GM23338 (cell line): ENCODE results near the gene GTF3C5. TPM values are rescaled to one million over a fixed set of nuclear protein-coding genes. Genes with fewer than 3 reads are reported as not detected.
"Not testable (repeated sequence)": the region's sequence is repeated elsewhere in the genome, so short reads cannot be mapped to it uniquely, and the experiment has no call there.

ENCODE experiments used
- ATAC-seq: fragments of 200-7000 bp; cut with Tn5 transposase; 3 replicates; pipeline ENCODE4 v1.9.1; 2020
- DNase-seq: peaks from one replicate; pipeline ENCODE4 v3.0.0-alpha.2; 2015; ENCODE audit warnings: low spot score
- H2AFZ ChIP-seq: fragments of 200-600 bp; sonication (generic); 2 replicates; pipeline ENCODE4 v1.8.0; 2016; ENCODE audit warnings: antibody characterized with exemption, mild to moderate bottlenecking, moderate library complexity
- H3F3A ChIP-seq: fragments of 200-600 bp; sonication (generic); replicated peaks from 2 replicates; pipeline ENCODE4 v1.8.0; 2017; ENCODE audit warnings: antibody characterized with exemption, mixed run types, low read depth
- H3K27ac ChIP-seq: fragments of 200-600 bp; sonication (generic); 2 replicates; pipeline ENCODE4 v1.6.1; 2016; ENCODE audit warnings: low read depth
- H3K27me3 ChIP-seq: fragments of 200-600 bp; sonication (generic); 2 replicates; pipeline ENCODE4 v1.8.0; 2016; ENCODE audit warnings: mild to moderate bottlenecking, mixed run types, moderate library complexity; ENCODE audit not compliant: insufficient read depth
- H3K36me3 ChIP-seq: fragments of 200-600 bp; sonication (generic); 2 replicates; pipeline ENCODE4 v1.8.0; 2016; ENCODE audit warnings: mild to moderate bottlenecking; ENCODE audit not compliant: insufficient read depth
- H3K4me1 ChIP-seq: fragments of 200-600 bp; sonication (generic); 2 replicates; pipeline ENCODE4 v1.8.0; 2016; ENCODE audit warnings: mild to moderate bottlenecking, moderate library complexity; ENCODE audit not compliant: insufficient read depth
- H3K4me2 ChIP-seq: fragments of 200-600 bp; sonication (generic); 2 replicates; pipeline ENCODE4 v1.7.1; 2017; ENCODE audit warnings: mixed run types
- H3K4me3 ChIP-seq: fragments of 200-600 bp; sonication (generic); 2 replicates; pipeline ENCODE4 v1.6.1; 2016; ENCODE audit warnings: mixed run types
- H3K79me2 ChIP-seq: fragments of 200-600 bp; sonication (generic); replicated peaks from 2 replicates; pipeline ENCODE4 v1.8.0; 2017; ENCODE audit warnings: mild to moderate bottlenecking; ENCODE audit not compliant: insufficient read depth
- H3K9me2 ChIP-seq: fragments of 200-600 bp; sonication (generic); 2 replicates; pipeline ENCODE4 v1.8.0; 2017; ENCODE audit not compliant: insufficient read depth
- H4K20me1 ChIP-seq: fragments of 200-600 bp; sonication (generic); replicated peaks from 2 replicates; pipeline ENCODE4 v1.8.0; 2017; ENCODE audit warnings: mild to moderate bottlenecking; ENCODE audit not compliant: insufficient read depth
- H3K27ac Mint-ChIP-seq: 2 replicates; pipeline ENCODE4 v1.8.0; 2020; ENCODE audit warnings: inconsistent platforms, mild to moderate bottlenecking, moderate library complexity, mixed read lengths
- H3K27me3 Mint-ChIP-seq: 3 replicates; pipeline ENCODE4 v1.8.0; 2022; ENCODE audit warnings: low read depth, mild to moderate bottlenecking, moderate library complexity, mixed read lengths, inconsistent platforms; ENCODE audit not compliant: insufficient read depth, poor library complexity
- H3K36me3 Mint-ChIP-seq: 3 replicates; pipeline ENCODE4 v1.8.0; 2021; ENCODE audit warnings: low read depth, mild to moderate bottlenecking, inconsistent platforms, moderate library complexity, mixed read lengths
- H3K4me1 Mint-ChIP-seq: 3 replicates; pipeline ENCODE4 v1.8.0; 2020; ENCODE audit warnings: mild to moderate bottlenecking, inconsistent platforms, mixed read lengths
- H3K4me3 Mint-ChIP-seq: 3 replicates; pipeline ENCODE4 v1.8.0; 2021; ENCODE audit warnings: moderate library complexity, mild to moderate bottlenecking, inconsistent platforms, mixed read lengths
- H3K9me3 Mint-ChIP-seq: 3 replicates; pipeline ENCODE4 v1.8.0; 2020; ENCODE audit warnings: moderate library complexity, mild to moderate bottlenecking, inconsistent platforms, mixed read lengths
- ZNF462 ChIP-seq: fragments of 250-450 bp; sonication (Bioruptor Pico); IDR thresholded peaks from 2 replicates; pipeline ENCODE4 v1.5.0; 2020; ENCODE audit warnings: mild to moderate bottlenecking, moderate library complexity
- polyA plus RNA-seq: library from polyadenylated mRNA; unstranded; fragments of >200 nt; fragmentation: Nextera tagmentation; extraction: Ambion mirVana; gene quantifications from 2 replicates; pipeline ENCODE4 v1.2.1, GENCODE V29; 2016
- total RNA-seq: library from RNA; depleted of rRNA; stranded (reverse); fragments of >200 nt; shearing (Covaris generic); gene quantifications from 2 replicates; pipeline ENCODE4 v1.2.3, GENCODE V29; 2014

GTF3C5 gene
- total and polyA plus RNA-seq, 2 experiments from 2014 or later: 46.0 to 78.8 TPM

GRCh38 chr9:133068431-133068830, 37.6 kb downstream of the GTF3C5 start:
- peaks cover 12% of the 10 kb centered on the region for H3K27me3 Mint-ChIP-seq
- H3K27ac Mint-ChIP-seq, H3K9me3 Mint-ChIP-seq, H3K4me3 Mint-ChIP-seq, H3K36me3 Mint-ChIP-seq, H3K4me1 ChIP-seq, H3K79me2 ChIP-seq, H3K4me1 Mint-ChIP-seq, H3F3A ChIP-seq, H3K27ac ChIP-seq, H3K36me3 ChIP-seq, H4K20me1 ChIP-seq, H3K27me3 ChIP-seq, H3K4me2 ChIP-seq, H3K4me3 ChIP-seq, H2AFZ ChIP-seq, DNase-seq, H3K9me2 ChIP-seq, ATAC-seq: not testable (repeated sequence)

GRCh38 chr9:133070500-133070961, 39.7 kb downstream of the GTF3C5 start:
- ATAC-seq, H4K20me1 ChIP-seq, H3K27me3 ChIP-seq, H3K27ac Mint-ChIP-seq, DNase-seq, H3F3A ChIP-seq, H3K4me3 Mint-ChIP-seq, H3K4me3 ChIP-seq, H3K36me3 ChIP-seq, H3K9me3 Mint-ChIP-seq, H3K36me3 Mint-ChIP-seq, H3K27ac ChIP-seq, H2AFZ ChIP-seq, H3K9me2 ChIP-seq, H3K79me2 ChIP-seq, H3K4me1 Mint-ChIP-seq, H3K4me1 ChIP-seq, H3K4me2 ChIP-seq: not testable (repeated sequence)
- H3K27me3 Mint-ChIP-seq: peaks cover 16% of the 10 kb centered on the region

DNA sequence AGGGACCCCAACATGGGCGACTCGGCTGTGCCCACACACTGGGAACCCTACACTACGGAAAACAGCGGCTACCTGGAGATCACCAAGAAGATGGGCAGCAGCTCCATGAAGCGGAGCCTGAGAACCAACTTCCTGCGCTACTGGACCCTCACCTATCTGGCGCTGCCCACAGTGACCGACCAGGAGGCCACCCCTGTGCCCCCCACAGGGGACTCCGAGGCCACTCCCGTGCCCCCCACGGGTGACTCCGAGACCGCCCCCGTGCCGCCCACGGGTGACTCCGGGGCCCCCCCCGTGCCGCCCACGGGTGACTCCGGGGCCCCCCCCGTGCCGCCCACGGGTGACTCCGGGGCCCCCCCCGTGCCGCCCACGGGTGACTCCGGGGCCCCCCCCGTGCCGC, 40.2 kb downstream of the GTF3C5 start:
- H3K27me3 Mint-ChIP-seq: peaks cover 14% of the 10 kb centered on the region
- H3K27ac ChIP-seq, H3K4me1 ChIP-seq, H3K4me3 ChIP-seq, H3K36me3 Mint-ChIP-seq, H3K4me1 Mint-ChIP-seq, H4K20me1 ChIP-seq, H3K27me3 ChIP-seq, H3K4me3 Mint-ChIP-seq, H3K27ac Mint-ChIP-seq, H3K79me2 ChIP-seq, H3K36me3 ChIP-seq, H2AFZ ChIP-seq, ATAC-seq, H3F3A ChIP-seq, H3K9me3 Mint-ChIP-seq, H3K4me2 ChIP-seq, H3K9me2 ChIP-seq, DNase-seq: not testable (repeated sequence)

DNA sequence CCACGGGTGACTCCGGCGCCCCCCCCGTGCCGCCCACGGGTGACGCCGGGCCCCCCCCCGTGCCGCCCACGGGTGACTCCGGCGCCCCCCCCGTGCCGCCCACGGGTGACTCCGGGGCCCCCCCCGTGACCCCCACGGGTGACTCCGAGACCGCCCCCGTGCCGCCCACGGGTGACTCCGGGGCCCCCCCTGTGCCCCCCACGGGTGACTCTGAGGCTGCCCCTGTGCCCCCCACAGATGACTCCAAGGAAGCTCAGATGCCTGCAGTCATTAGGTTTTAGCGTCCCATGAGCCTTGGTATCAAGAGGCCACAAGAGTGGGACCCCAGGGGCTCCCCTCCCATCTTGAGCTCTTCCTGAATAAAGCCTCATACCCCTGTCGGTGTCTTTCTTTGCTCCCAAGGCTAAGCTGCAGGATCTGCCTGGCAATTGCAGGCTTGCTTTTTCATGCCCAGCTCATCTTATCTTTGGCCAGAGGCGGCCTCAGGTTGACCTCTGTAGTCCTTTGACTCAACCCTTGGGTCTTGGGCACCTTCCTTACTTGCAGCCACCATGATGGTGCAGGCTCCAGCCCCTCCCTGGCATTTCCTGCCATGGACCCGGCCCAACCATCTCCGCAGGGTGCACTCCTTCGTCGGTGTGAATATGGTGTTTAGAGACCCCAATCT, 40.8 kb downstream of the GTF3C5 start:
- Mint-ChIP-seq H3K9me3 (no peaks in the 10 kb centered on the region), H3K27ac (no peak overlapping the region), H3K27me3 (peaks cover 13% of the 10 kb centered on the region), H3K36me3 (peaks cover 9% of the 10 kb centered on the region), H3K4me1 (peaks cover 5% of the 10 kb centered on the region; the same call in 2 of the 3 replicates), H3K4me3 (no peak overlapping the region)
- H3K27me3 ChIP-seq: no peaks in the 10 kb centered on the region
- no peaks in the 10 kb centered on the region for H3K36me3 ChIP-seq
- no peaks in the 10 kb centered on the region for H3K79me2 ChIP-seq
- DNase-seq (no peak), ATAC-seq (no peak)
- no peak overlapping the region for H2AFZ ChIP-seq
- H3K4me3 ChIP-seq: no peak overlapping the region
- H3F3A ChIP-seq: no peaks in the 10 kb centered on the region
- no peak for TF ChIP-seq ZNF462 (CRISPR knock-in tag)
- no peaks in the 10 kb centered on the region for H3K4me1 ChIP-seq
- no peaks in the 10 kb centered on the region for H3K9me2 ChIP-seq
- no peak overlapping the region for H3K27ac ChIP-seq
- H3K4me2 ChIP-seq: no peak overlapping the region
- no peaks in the 10 kb centered on the region; the same call in 1 of the 2 replicates for H4K20me1 ChIP-seq
